Measurements from ENCODE around the gene SNTG2. TPM values are rescaled to one million over a fixed set of nuclear protein-coding genes. Genes with fewer than 3 reads are reported as not detected.

The SNTG2 gene
- total RNA-seq, 1 donor from 2014 or later, result 23.2 TPM

GRCh38 chr2:910698-911097, 40.0 kb upstream of the SNTG2 start:
- peaks cover 4% of the 10 kb centered on the region for H3K9me3 Mint-ChIP-seq (ENCODE audit: unreplicated experiment)

GRCh38 chr2:915979-916378, 34.7 kb upstream of the SNTG2 start:
- H3K27me3 Mint-ChIP-seq (ENCODE audit: unreplicated experiment), result peaks cover 3% of the 10 kb centered on the region
- no peak for DNase-seq (ENCODE audit: low spot score)
- TF ChIP-seq, protein P1, sequence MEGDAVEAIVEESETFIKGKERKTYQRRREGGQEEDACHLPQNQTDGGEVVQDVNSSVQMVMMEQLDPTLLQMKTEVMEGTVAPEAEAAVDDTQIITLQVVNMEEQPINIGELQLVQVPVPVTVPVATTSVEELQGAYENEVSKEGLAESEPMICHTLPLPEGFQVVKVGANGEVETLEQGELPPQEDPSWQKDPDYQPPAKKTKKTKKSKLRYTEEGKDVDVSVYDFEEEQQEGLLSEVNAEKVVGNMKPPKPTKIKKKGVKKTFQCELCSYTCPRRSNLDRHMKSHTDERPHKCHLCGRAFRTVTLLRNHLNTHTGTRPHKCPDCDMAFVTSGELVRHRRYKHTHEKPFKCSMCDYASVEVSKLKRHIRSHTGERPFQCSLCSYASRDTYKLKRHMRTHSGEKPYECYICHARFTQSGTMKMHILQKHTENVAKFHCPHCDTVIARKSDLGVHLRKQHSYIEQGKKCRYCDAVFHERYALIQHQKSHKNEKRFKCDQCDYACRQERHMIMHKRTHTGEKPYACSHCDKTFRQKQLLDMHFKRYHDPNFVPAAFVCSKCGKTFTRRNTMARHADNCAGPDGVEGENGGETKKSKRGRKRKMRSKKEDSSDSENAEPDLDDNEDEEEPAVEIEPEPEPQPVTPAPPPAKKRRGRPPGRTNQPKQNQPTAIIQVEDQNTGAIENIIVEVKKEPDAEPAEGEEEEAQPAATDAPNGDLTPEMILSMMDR (IDR thresholded peaks at IDR 0.05; ENCODE audit: unreplicated experiment), result no peak
- no peaks in the 10 kb centered on the region for H3K36me3 Mint-ChIP-seq (ENCODE audit: low read depth, unreplicated experiment)
- H3K4me1 Mint-ChIP-seq (ENCODE audit: unreplicated experiment), result peaks cover 3% of the 10 kb centered on the region
- H3K9me3 Mint-ChIP-seq (ENCODE audit: unreplicated experiment), result no peaks in the 10 kb centered on the region
- no peak overlapping the region for H3K27ac Mint-ChIP-seq (ENCODE audit: unreplicated experiment)
- no peak overlapping the region for H3K4me3 Mint-ChIP-seq (ENCODE audit: unreplicated experiment)

More at GRCh38 chr2:910698-911097, 40.0 kb upstream of the SNTG2 start:
- H3K4me3 Mint-ChIP-seq (ENCODE audit: unreplicated experiment), result no peak overlapping the region
- no peaks in the 10 kb centered on the region for H3K36me3 Mint-ChIP-seq (ENCODE audit: low read depth, unreplicated experiment)
- H3K27ac Mint-ChIP-seq (ENCODE audit: unreplicated experiment), result no peak overlapping the region
- H3K4me1 Mint-ChIP-seq (ENCODE audit: unreplicated experiment), result peaks cover 12% of the 10 kb centered on the region
- TF ChIP-seq, protein P1 (IDR thresholded peaks at IDR 0.05; ENCODE audit: unreplicated experiment), result no peak
- peaks cover 2% of the 10 kb centered on the region for H3K27me3 Mint-ChIP-seq (ENCODE audit: unreplicated experiment)
- no peak for DNase-seq (ENCODE audit: low spot score)

DNA sequence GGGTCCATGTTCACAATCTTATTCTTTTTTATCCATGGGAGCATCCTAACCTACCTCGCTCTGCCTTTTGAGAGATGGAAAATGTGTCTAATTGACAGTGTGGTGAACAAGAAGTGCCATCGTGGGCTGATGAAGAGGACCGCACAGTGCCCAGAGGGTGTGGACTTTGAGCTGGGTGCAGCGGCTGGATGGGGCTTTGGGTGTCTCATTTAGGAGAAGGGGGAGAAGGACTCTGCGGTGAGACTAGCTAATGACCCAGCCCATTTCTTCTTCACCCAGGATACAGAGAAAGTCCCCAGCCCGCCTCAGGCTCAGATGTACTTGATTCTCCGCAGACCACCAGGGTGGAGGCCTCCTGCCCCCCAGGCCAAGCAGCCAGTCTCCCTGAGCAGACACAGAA, 33.7 kb upstream of the SNTG2 start:
- H3K9me3 Mint-ChIP-seq (ENCODE audit: unreplicated experiment), result no peaks in the 10 kb centered on the region

DNA sequence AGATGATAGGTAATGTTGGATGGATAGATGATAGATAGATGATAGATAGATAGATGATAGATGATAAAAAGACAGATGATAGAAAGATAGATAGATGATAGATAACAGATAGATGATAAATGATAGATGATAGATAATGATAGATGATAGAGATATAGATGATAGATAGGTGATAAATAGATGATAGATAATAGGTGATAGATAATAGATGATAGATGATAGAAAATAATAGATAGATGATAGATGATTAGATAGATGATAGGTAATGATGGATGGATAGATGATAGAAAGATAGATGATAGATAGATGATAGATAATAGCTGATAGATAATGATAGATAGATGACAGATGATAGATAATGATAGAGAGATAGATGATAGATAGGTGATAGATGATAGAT, 31.0 kb upstream of the SNTG2 start:
- H3K4me3 Mint-ChIP-seq (ENCODE audit: unreplicated experiment), result no peak overlapping the region
- DNase-seq (ENCODE audit: low spot score), result no peak
- TF ChIP-seq, protein P1 (IDR thresholded peaks at IDR 0.05; ENCODE audit: unreplicated experiment), result no peak
- H3K27me3 Mint-ChIP-seq (ENCODE audit: unreplicated experiment), result peaks cover 3% of the 10 kb centered on the region
- no peaks in the 10 kb centered on the region for H3K36me3 Mint-ChIP-seq (ENCODE audit: low read depth, unreplicated experiment)
- no peak overlapping the region for H3K27ac Mint-ChIP-seq (ENCODE audit: unreplicated experiment)
- no peaks in the 10 kb centered on the region for H3K4me1 Mint-ChIP-seq (ENCODE audit: unreplicated experiment)
- H3K9me3 Mint-ChIP-seq (ENCODE audit: unreplicated experiment), result no peaks in the 10 kb centered on the region

More for the DNA sequence above, 33.7 kb upstream of the SNTG2 start:
- Mint-ChIP-seq H3K27ac (ENCODE audit: unreplicated experiment) (no peak overlapping the region), H3K4me1 (ENCODE audit: unreplicated experiment) (no peaks in the 10 kb centered on the region), H3K36me3 (ENCODE audit: low read depth, unreplicated experiment) (no peaks in the 10 kb centered on the region), H3K4me3 (ENCODE audit: unreplicated experiment) (no peak overlapping the region), H3K27me3 (ENCODE audit: unreplicated experiment) (peaks cover 3% of the 10 kb centered on the region)
- TF ChIP-seq, protein P1 (IDR thresholded peaks at IDR 0.05; ENCODE audit: unreplicated experiment), result no peak
- DNase-seq (ENCODE audit: low spot score), result no peak

GRCh38 chr2:920573-920972, 30.1 kb upstream of the SNTG2 start:
- TF ChIP-seq, protein P1 (IDR thresholded peaks at IDR 0.05; ENCODE audit: unreplicated experiment), result no peak
- H3K4me1 Mint-ChIP-seq (ENCODE audit: unreplicated experiment), result no peaks in the 10 kb centered on the region
- H3K36me3 Mint-ChIP-seq (ENCODE audit: low read depth, unreplicated experiment), result no peaks in the 10 kb centered on the region
- no peak for DNase-seq (ENCODE audit: low spot score)
- H3K27ac Mint-ChIP-seq (ENCODE audit: unreplicated experiment), result no peak overlapping the region
- H3K27me3 Mint-ChIP-seq (ENCODE audit: unreplicated experiment), result peaks cover 2% of the 10 kb centered on the region
- H3K4me3 Mint-ChIP-seq (ENCODE audit: unreplicated experiment), result no peak overlapping the region
- H3K9me3 Mint-ChIP-seq (ENCODE audit: unreplicated experiment), result no peaks in the 10 kb centered on the region

All from endothelial cell (in vitro differentiated cells).